SU-DHL-6 (cell line): ENCODE results near the gene NAA40.

Experiments
- EZH2phosphoT487 ChIP-seq: fragments of 200-600 bp; sonication (generic), shearing (Covaris generic); conservative IDR thresholded peaks from 2 replicates; pipeline ENCODE4 v1.6.1; 2018; ENCODE audit warnings: mild to moderate bottlenecking, antibody characterized with exemption, low read length, moderate library complexity, mixed read lengths
- TF ChIP-seq, protein P1 (sequence below): fragments of 200-600 bp; sonication (generic); IDR thresholded peaks from one replicate; pipeline ENCODE4 v1.5.1; 2017; ENCODE audit warnings: antibody characterized with exemption, mild to moderate bottlenecking, low read length, moderate library complexity; ENCODE audit not compliant: insufficient read depth, poor library complexity, severe bottlenecking

DNA sequence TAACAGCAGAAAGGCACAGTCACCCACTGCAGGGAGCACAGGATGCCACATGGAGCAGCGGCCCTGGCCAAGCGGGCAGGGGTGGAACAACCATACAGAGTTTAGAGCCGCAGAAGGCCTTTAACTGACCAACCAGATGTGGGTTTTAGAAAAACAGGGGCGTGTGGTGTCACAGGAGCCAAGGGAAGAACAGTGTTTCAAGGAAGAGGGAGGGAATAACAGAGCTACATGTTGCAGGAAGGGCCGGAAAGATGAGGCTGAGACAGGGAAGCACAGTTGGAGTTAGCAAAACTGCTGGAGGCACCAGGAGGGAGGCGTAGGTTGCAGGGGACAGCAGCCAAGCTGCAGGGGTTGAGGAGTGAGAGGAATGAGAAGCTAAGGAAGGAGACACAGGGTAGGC lies 7.8 kb upstream of the NAA40 start:
- TF ChIP-seq, protein P1, sequence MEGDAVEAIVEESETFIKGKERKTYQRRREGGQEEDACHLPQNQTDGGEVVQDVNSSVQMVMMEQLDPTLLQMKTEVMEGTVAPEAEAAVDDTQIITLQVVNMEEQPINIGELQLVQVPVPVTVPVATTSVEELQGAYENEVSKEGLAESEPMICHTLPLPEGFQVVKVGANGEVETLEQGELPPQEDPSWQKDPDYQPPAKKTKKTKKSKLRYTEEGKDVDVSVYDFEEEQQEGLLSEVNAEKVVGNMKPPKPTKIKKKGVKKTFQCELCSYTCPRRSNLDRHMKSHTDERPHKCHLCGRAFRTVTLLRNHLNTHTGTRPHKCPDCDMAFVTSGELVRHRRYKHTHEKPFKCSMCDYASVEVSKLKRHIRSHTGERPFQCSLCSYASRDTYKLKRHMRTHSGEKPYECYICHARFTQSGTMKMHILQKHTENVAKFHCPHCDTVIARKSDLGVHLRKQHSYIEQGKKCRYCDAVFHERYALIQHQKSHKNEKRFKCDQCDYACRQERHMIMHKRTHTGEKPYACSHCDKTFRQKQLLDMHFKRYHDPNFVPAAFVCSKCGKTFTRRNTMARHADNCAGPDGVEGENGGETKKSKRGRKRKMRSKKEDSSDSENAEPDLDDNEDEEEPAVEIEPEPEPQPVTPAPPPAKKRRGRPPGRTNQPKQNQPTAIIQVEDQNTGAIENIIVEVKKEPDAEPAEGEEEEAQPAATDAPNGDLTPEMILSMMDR: no peak
- TF ChIP-seq EZH2phosphoT487: no peak
